SK-N-SH treated with all-trans-retinoic acid at 6 μM for 48 hours (cell line): ENCODE measurements around the gene ARID4B.

Experiments
- ATAC-seq: fragments of 200-7000 bp; cut with Tn5 transposase; 3 replicates; pipeline ENCODE4 v1.9.1; 2020; ENCODE audit warnings: mild to moderate bottlenecking, moderate library complexity
- ARNTL ChIP-seq: fragments of 450-650 bp; formaldehyde crosslinking; IDR thresholded peaks from 2 replicates; pipeline ENCODE4 v1.5.0; 2020; ENCODE audit warnings: low read depth, mild to moderate bottlenecking, moderate library complexity, borderline replicate concordance
- BACH2 ChIP-seq: fragments of 250-450 bp; sonication (Bioruptor Pico); IDR thresholded peaks from 2 replicates; pipeline ENCODE4 v1.9.0; 2021; ENCODE audit warnings: mild to moderate bottlenecking, borderline replicate concordance
- CSDC2 ChIP-seq: fragments of 250-450 bp; sonication (Bioruptor Pico); IDR thresholded peaks from 2 replicates; pipeline ENCODE4 v1.5.0; 2020; ENCODE audit warnings: mild to moderate bottlenecking, moderate library complexity
- ESRRG ChIP-seq: fragments of 250-450 bp; sonication (Bioruptor Pico); IDR thresholded peaks from 2 replicates; pipeline ENCODE4 v1.6.1; 2021; ENCODE audit warnings: mild to moderate bottlenecking
- GLIS3 ChIP-seq: fragments of 250-450 bp; sonication (Bioruptor Pico); IDR thresholded peaks from 2 replicates; pipeline ENCODE4 v1.5.0; 2020; ENCODE audit warnings: mild to moderate bottlenecking, moderate library complexity
- ISL1 ChIP-seq: fragments of 250-450 bp; sonication (Bioruptor Pico); IDR thresholded peaks from 2 replicates; pipeline ENCODE4 v2.1.2; 2022; ENCODE audit warnings: mild to moderate bottlenecking, moderate library complexity
- OSR1 ChIP-seq: fragments of 250-450 bp; sonication (Bioruptor Pico); IDR thresholded peaks from 2 replicates; pipeline ENCODE4 v1.8.0; 2022; ENCODE audit warnings: moderate library complexity, mild to moderate bottlenecking, inconsistent platforms
- PPARA ChIP-seq: fragments of 250-450 bp; sonication (Bioruptor Pico); IDR thresholded peaks from 2 replicates; pipeline ENCODE4 v1.5.0; 2020; ENCODE audit warnings: mild to moderate bottlenecking, borderline replicate concordance
- RARB ChIP-seq: fragments of 250-450 bp; sonication (Bioruptor Pico); IDR thresholded peaks from 2 replicates; pipeline ENCODE4 v1.8.0; 2021; ENCODE audit warnings: mild to moderate bottlenecking, moderate library complexity
- SNAI2 ChIP-seq: fragments of 250-450 bp; sonication (Bioruptor Pico); IDR thresholded peaks from 2 replicates; pipeline ENCODE4 v1.5.0; 2020; ENCODE audit warnings: mild to moderate bottlenecking, moderate library complexity
- TCF4 ChIP-seq: fragments of 250-450 bp; sonication (Bioruptor Pico); IDR thresholded peaks from 2 replicates; pipeline ENCODE4 v1.8.0; 2021; ENCODE audit warnings: mild to moderate bottlenecking, moderate library complexity, borderline replicate concordance
- TOX ChIP-seq: fragments of 250-450 bp; sonication (Bioruptor Pico); IDR thresholded peaks from 2 replicates; pipeline ENCODE4 v1.8.0; 2021; ENCODE audit warnings: mild to moderate bottlenecking, moderate library complexity, borderline replicate concordance
- ZC3H10 ChIP-seq: fragments of 250-450 bp; sonication (Bioruptor Pico); IDR thresholded peaks from 2 replicates; pipeline ENCODE4 v1.5.1; 2021; ENCODE audit warnings: mild to moderate bottlenecking, moderate library complexity
- ZFP3 ChIP-seq: fragments of 250-450 bp; sonication (Bioruptor Pico); IDR thresholded peaks from 2 replicates; pipeline ENCODE4 v1.5.0; 2020; ENCODE audit warnings: mild to moderate bottlenecking, moderate library complexity
- ZFP30 ChIP-seq: fragments of 450-650 bp; formaldehyde crosslinking; IDR thresholded peaks from 2 replicates; pipeline ENCODE4 v1.5.0; 2022; ENCODE audit warnings: mild to moderate bottlenecking, moderate library complexity
- ZNF565 ChIP-seq: fragments of 450-650 bp; formaldehyde crosslinking; conservative IDR thresholded peaks from 2 replicates; pipeline ENCODE4 v1.5.0; 2020; ENCODE audit warnings: low read depth, mild to moderate bottlenecking, moderate library complexity
- ZNF70 ChIP-seq: fragments of 450-650 bp; formaldehyde crosslinking; IDR thresholded peaks from 2 replicates; pipeline ENCODE4 v1.5.0; 2020; ENCODE audit warnings: mild to moderate bottlenecking, moderate library complexity
- ZNF8 ChIP-seq: fragments of 450-650 bp; formaldehyde crosslinking; IDR thresholded peaks from 2 replicates; pipeline ENCODE4 v1.5.0; 2020; ENCODE audit warnings: mild to moderate bottlenecking, moderate library complexity
- TF ChIP-seq, protein P1 (sequence below): fragments of 250-450 bp; sonication (Bioruptor Pico); IDR thresholded peaks from 2 replicates; pipeline ENCODE4 v1.8.0; 2021; ENCODE audit warnings: low read depth, mild to moderate bottlenecking, moderate library complexity, borderline replicate concordance
- TF ChIP-seq, protein P2 (sequence below): fragments of 250-450 bp; sonication (Bioruptor Pico); IDR thresholded peaks from 2 replicates; pipeline ENCODE4 v1.8.0; 2020; ENCODE audit warnings: mild to moderate bottlenecking, moderate library complexity, borderline replicate concordance
- TF ChIP-seq, protein P3 (sequence below): fragments of 250-450 bp; sonication (Bioruptor Pico); IDR thresholded peaks from 2 replicates; pipeline ENCODE4 v1.5.1; 2021; ENCODE audit warnings: mild to moderate bottlenecking, moderate library complexity
- TF ChIP-seq, protein P4 (sequence below): fragments of 250-450 bp; sonication (Bioruptor Pico); IDR thresholded peaks from 2 replicates; pipeline ENCODE4 v1.5.1; 2020; ENCODE audit warnings: low read depth, mild to moderate bottlenecking, moderate library complexity

Gene ARID4B

DNA sequence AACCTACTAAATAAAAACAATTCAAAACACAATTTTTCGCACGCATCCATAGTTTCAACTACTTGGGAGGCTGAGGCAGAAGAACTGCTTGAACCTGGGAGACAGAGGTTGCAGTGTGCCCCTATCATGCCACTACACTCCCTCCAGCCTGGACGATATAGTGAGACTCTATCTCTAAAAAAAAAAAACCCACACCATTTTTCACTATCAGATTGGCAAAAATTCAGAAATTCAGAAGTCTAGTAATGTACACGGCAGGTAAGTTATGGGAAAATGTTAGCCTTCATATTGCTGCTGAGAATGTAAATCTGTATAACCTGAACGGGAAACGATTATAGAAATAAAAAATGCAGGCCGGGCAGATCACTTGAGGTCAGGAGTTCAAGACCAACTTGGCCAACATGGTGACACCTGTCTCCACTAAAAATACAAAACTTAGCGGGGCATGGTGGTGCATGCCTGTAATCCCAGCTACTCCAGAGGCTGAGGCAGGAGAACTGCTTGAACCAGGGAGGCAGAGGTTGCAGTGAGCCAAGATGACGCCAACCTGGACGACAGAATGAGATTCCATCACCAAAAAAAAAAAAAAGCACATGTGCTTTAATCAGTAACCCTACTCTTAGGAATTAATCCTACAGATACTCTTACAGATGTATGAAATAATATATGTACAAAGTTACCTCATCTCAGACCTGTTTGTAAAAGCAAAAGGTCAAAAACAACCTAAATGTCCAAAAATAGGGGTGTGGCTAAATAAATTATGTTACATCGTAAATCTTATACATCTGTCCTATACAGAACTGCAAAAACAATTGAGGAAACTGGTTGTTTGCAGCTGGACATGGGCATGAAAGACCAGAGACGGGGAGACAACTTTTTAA is 37.9 kb downstream of the ARID4B start:
- no peak for ATAC-seq
- TF ChIP-seq, protein P1, sequence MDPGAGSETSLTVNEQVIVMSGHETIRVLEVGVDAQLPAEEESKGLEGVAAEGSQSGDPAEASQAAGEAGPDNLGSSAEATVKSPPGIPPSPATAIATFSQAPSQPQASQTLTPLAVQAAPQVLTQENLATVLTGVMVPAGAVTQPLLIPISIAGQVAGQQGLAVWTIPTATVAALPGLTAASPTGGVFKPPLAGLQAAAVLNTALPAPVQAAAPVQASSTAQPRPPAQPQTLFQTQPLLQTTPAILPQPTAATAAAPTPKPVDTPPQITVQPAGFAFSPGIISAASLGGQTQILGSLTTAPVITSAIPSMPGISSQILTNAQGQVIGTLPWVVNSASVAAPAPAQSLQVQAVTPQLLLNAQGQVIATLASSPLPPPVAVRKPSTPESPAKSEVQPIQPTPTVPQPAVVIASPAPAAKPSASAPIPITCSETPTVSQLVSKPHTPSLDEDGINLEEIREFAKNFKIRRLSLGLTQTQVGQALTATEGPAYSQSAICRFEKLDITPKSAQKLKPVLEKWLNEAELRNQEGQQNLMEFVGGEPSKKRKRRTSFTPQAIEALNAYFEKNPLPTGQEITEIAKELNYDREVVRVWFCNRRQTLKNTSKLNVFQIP (CRISPR knock-in tag): no peak
- TF ChIP-seq BACH2 (CRISPR knock-in tag) (no peak), GLIS3 (CRISPR knock-in tag) (no peak), ZFP30 (CRISPR knock-in tag) (no peak), ARNTL (CRISPR knock-in tag) (no peak), ZC3H10 (CRISPR knock-in tag) (no peak), SNAI2 (CRISPR knock-in tag) (no peak)

DNA sequence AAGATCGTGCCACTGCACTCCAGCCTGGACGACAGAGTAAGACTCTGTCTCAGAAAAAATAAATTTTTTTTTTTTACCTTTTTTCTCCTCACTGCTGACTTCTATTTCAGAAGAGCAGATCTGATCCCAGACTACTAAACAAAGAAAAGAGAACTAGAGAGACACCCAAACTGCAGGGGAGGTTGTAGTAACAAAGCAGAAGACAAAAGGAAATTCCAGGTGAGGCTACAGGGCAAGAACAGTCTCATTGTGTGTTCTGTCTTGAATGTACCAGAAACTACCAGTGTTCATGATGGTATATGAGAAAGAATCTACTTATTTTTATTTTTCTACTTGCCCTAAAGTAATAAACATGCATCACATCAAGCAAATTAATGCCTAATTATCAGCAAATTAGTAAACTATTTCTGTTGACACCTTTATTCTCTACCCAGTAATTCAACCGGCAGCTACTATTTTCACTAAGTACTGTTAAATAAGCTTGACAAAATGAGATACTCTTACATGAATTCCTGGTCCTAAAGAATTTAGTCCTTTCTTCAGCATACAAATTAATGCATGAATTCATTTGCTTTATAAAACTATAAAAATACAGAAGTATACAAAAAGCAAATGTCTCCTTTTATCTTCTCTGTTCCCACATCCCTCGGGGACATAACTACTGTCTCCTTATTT is 40.6 kb downstream of the ARID4B start:
- TF ChIP-seq BACH2 (CRISPR knock-in tag) (no peak), PPARA (CRISPR knock-in tag) (no peak), TOX (CRISPR knock-in tag) (no peak), GLIS3 (CRISPR knock-in tag) (no peak), ZNF8 (CRISPR knock-in tag) (no peak), ARNTL (CRISPR knock-in tag) (no peak), ZFP30 (CRISPR knock-in tag) (no peak), TCF4 (CRISPR knock-in tag) (no peak), ISL1 (CRISPR knock-in tag) (no peak), ZNF70 (CRISPR knock-in tag) (no peak), ZC3H10 (CRISPR knock-in tag) (no peak), ESRRG (CRISPR knock-in tag) (no peak), RARB (CRISPR knock-in tag) (no peak), CSDC2 (no peak), ZFP3 (CRISPR knock-in tag) (no peak)
- TF ChIP-seq, protein P1 (CRISPR knock-in tag): no peak
- TF ChIP-seq, protein P2, sequence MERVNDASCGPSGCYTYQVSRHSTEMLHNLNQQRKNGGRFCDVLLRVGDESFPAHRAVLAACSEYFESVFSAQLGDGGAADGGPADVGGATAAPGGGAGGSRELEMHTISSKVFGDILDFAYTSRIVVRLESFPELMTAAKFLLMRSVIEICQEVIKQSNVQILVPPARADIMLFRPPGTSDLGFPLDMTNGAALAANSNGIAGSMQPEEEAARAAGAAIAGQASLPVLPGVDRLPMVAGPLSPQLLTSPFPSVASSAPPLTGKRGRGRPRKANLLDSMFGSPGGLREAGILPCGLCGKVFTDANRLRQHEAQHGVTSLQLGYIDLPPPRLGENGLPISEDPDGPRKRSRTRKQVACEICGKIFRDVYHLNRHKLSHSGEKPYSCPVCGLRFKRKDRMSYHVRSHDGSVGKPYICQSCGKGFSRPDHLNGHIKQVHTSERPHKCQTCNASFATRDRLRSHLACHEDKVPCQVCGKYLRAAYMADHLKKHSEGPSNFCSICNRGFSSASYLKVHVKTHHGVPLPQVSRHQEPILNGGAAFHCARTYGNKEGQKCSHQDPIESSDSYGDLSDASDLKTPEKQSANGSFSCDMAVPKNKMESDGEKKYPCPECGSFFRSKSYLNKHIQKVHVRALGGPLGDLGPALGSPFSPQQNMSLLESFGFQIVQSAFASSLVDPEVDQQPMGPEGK (CRISPR knock-in tag): no peak

DNA sequence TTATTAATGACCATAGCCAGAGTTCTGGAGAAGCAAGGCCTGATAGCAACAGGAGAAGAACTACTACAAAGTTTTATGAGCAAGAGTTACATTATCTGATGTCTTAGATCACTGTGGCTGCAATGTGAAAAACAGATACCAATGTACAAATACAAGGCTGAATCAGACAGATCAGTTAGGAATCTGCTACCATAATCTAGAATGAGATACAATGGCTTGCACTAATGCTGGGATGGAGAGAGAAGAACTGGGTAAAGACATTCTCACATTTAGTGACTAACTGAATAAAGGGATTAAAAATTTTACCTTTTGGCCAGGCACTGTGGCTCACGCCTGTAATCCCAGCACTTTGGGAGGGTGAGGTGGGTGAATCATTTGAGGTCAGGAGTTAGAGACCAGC is 41.3 kb downstream of the ARID4B start:
- TF ChIP-seq ARNTL (CRISPR knock-in tag): no peak
- TF ChIP-seq, protein P3, sequence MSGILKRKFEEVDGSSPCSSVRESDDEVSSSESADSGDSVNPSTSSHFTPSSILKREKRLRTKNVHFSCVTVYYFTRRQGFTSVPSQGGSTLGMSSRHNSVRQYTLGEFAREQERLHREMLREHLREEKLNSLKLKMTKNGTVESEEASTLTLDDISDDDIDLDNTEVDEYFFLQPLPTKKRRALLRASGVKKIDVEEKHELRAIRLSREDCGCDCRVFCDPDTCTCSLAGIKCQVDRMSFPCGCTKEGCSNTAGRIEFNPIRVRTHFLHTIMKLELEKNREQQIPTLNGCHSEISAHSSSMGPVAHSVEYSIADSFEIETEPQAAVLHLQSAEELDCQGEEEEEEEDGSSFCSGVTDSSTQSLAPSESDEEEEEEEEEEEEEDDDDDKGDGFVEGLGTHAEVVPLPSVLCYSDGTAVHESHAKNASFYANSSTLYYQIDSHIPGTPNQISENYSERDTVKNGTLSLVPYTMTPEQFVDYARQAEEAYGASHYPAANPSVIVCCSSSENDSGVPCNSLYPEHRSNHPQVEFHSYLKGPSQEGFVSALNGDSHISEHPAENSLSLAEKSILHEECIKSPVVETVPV: no peak
- no peak for TF ChIP-seq ESRRG (CRISPR knock-in tag)
- TF ChIP-seq, protein P4, sequence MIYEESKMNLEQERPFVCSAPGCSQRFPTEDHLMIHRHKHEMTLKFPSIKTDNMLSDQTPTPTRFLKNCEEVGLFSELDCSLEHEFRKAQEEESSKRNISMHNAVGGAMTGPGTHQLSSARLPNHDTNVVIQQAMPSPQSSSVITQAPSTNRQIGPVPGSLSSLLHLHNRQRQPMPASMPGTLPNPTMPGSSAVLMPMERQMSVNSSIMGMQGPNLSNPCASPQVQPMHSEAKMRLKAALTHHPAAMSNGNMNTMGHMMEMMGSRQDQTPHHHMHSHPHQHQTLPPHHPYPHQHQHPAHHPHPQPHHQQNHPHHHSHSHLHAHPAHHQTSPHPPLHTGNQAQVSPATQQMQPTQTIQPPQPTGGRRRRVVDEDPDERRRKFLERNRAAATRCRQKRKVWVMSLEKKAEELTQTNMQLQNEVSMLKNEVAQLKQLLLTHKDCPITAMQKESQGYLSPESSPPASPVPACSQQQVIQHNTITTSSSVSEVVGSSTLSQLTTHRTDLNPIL (CRISPR knock-in tag): no peak
- TF ChIP-seq TOX (CRISPR knock-in tag): no peak
- TF ChIP-seq ZC3H10 (CRISPR knock-in tag): no peak
- no peak for TF ChIP-seq ZNF8 (CRISPR knock-in tag)
- TF ChIP-seq OSR1 (CRISPR knock-in tag): no peak
- no peak for TF ChIP-seq PPARA (CRISPR knock-in tag)
- no peak for TF ChIP-seq ZFP30 (CRISPR knock-in tag)
- no peak for TF ChIP-seq ZFP3 (CRISPR knock-in tag)
- TF ChIP-seq RARB (CRISPR knock-in tag): no peak
- TF ChIP-seq, protein P2 (CRISPR knock-in tag): no peak
- no peak for TF ChIP-seq GLIS3 (CRISPR knock-in tag)
- no peak for TF ChIP-seq ZNF70 (CRISPR knock-in tag)
- no peak for TF ChIP-seq CSDC2
- no peak for TF ChIP-seq ISL1 (CRISPR knock-in tag)
- TF ChIP-seq SNAI2 (CRISPR knock-in tag): no peak
- no peak for TF ChIP-seq BACH2 (CRISPR knock-in tag)
- TF ChIP-seq ZNF565 (CRISPR knock-in tag): no peak
- no peak; the same call in 2 of the 3 replicates for ATAC-seq

More for the DNA sequence above, 40.6 kb downstream of the ARID4B start:
- ATAC-seq: no peak
